SU-DHL-6 (cell line): ENCODE results near the gene CDK5R2.

ENCODE experiments used
- EZH2phosphoT487 ChIP-seq: fragments of 200-600 bp; sonication (generic), shearing (Covaris generic); conservative IDR thresholded peaks from 2 replicates; pipeline ENCODE4 v1.6.1; 2018; ENCODE audit warnings: mild to moderate bottlenecking, antibody characterized with exemption, low read length, moderate library complexity, mixed read lengths
- TF ChIP-seq, protein P1 (sequence below): fragments of 200-600 bp; sonication (generic); IDR thresholded peaks from one replicate; pipeline ENCODE4 v1.5.1; 2017; ENCODE audit warnings: antibody characterized with exemption, mild to moderate bottlenecking, low read length, moderate library complexity; ENCODE audit not compliant: insufficient read depth, poor library complexity, severe bottlenecking

DNA sequence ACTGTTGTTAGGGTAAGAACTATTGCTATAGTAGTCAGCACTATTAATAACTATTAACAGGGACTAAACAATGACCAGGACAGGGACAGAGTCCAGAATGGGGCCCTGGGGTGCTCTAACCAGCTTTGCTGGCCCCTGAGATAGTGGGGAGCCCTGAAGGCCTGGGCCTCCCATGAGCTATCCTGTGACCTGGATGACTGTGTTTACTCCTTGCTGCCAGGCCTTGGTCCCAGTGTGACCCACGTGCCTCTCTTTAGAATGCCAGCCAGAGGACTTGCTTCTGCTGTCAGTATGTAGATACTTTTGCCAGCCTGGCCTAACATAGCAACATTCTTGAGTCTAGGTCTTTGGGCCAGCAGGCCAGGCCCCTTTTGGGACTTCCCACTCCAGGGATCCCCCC, 11.4 kb downstream of the CDK5R2 start:
- TF ChIP-seq, protein P1, sequence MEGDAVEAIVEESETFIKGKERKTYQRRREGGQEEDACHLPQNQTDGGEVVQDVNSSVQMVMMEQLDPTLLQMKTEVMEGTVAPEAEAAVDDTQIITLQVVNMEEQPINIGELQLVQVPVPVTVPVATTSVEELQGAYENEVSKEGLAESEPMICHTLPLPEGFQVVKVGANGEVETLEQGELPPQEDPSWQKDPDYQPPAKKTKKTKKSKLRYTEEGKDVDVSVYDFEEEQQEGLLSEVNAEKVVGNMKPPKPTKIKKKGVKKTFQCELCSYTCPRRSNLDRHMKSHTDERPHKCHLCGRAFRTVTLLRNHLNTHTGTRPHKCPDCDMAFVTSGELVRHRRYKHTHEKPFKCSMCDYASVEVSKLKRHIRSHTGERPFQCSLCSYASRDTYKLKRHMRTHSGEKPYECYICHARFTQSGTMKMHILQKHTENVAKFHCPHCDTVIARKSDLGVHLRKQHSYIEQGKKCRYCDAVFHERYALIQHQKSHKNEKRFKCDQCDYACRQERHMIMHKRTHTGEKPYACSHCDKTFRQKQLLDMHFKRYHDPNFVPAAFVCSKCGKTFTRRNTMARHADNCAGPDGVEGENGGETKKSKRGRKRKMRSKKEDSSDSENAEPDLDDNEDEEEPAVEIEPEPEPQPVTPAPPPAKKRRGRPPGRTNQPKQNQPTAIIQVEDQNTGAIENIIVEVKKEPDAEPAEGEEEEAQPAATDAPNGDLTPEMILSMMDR, result no peak
- no peak for TF ChIP-seq EZH2phosphoT487
